Activated CD8-positive, alpha-beta T cell treated with anti-CD3 and anti-CD28 coated beads for 36 hours (primary cell): ENCODE results near the gene EDAR. TPM values are rescaled to one million over a fixed set of nuclear protein-coding genes. Genes with fewer than 3 reads are reported as not detected.

Source experiments
- ATAC-seq: fragments of 200-7000 bp; cut with Tn5 transposase; one replicate; pipeline ENCODE4 v1.10.0; 2021; ENCODE audit warnings: mild to moderate bottlenecking, moderate library complexity
- CTCF ChIA-PET: fragments of 350-600 bp; sonication (Branson Sonifier 250); formaldehyde crosslinking; loops from one replicate; lab custom pipeline; 2021; ENCODE audit warnings: antibody characterized with exemption; lab: Charles Lee
- POLR2A ChIA-PET: fragments of 350-600 bp; sonication (Branson Sonifier 250); formaldehyde crosslinking; loops from one replicate; lab custom pipeline; 2021; ENCODE audit warnings: antibody characterized with exemption; lab: Charles Lee
- DNase-seq: peaks from one replicate; pipeline ENCODE4 v3.0.0-alpha.2; 2020
- H3K27ac Mint-ChIP-seq: one replicate; pipeline ENCODE4 v1.8.0; 2021; ENCODE audit warnings: mild to moderate bottlenecking, mixed read lengths
- H3K27me3 Mint-ChIP-seq: one replicate; pipeline ENCODE4 v1.8.0; 2021; ENCODE audit warnings: mixed read lengths
- H3K36me3 Mint-ChIP-seq: one replicate; pipeline ENCODE4 v1.8.0; 2021; ENCODE audit warnings: low read depth, mixed read lengths
- H3K4me1 Mint-ChIP-seq: one replicate; pipeline ENCODE4 v1.8.0; 2021; ENCODE audit warnings: low read depth, mixed read lengths
- H3K4me3 Mint-ChIP-seq: one replicate; pipeline ENCODE4 v1.8.0; 2021; ENCODE audit warnings: mild to moderate bottlenecking, moderate library complexity, mixed read lengths
- H3K9me3 Mint-ChIP-seq: one replicate; pipeline ENCODE4 v1.8.0; 2021; ENCODE audit warnings: mixed read lengths
- CTCF ChIP-seq: fragments of 200-600 bp; IDR thresholded peaks from one replicate; pipeline ENCODE4 v1.8.0; 2022; ENCODE audit warnings: antibody characterized with exemption, mild to moderate bottlenecking
- intact Hi-C: fragments of 100-400 bp; cut with micrococcal nuclease; formaldehyde crosslinking; loops from one replicate; pipeline ENCODE4 v1.10.0; 2022
- total RNA-seq, 2 experiments: library from RNA; stranded (reverse); gene quantifications; one replicate each; pipeline ENCODE4 v1.2.3, GENCODE V29; 2021

The EDAR gene
- total RNA-seq, 2 experiments from 2014 or later, result 0.09 to 0.11 TPM

- Mint-ChIP-seq H3K9me3 (no peaks in the 10 kb centered on the region), H3K4me3 (no peak overlapping the region), H3K36me3 (no peaks in the 10 kb centered on the region), H3K4me1 (no peaks in the 10 kb centered on the region), H3K27ac (no peak overlapping the region), H3K27me3 (no peaks in the 10 kb centered on the region)
- TF ChIP-seq CTCF, result no peak
- intact Hi-C loops, result no loop called here
- DNase-seq, result no peak
- ChIA-PET POLR2A (no interaction called here), CTCF (interaction anchor here (1.3 to 2.6 kb wide), 2 partner anchors 65 to 587 kb away, joined by 4 to 6 read pairs; no protein-coding TSS in a partner anchor)
- no peak for ATAC-seq
Measured at GRCh38 chr2:108923019-108923700, 65.9 kb downstream of the EDAR start.

GRCh38 chr2:108922141-108922915 is 66.7 kb downstream of the EDAR start:
- intact Hi-C loops, result no loop called here
- H3K27me3 Mint-ChIP-seq, result no peaks in the 10 kb centered on the region
- H3K36me3 Mint-ChIP-seq, result no peaks in the 10 kb centered on the region
- CTCF ChIA-PET, result no interaction called here
- no peak overlapping the region for H3K27ac Mint-ChIP-seq
- no peak for ATAC-seq
- no peak for DNase-seq
- TF ChIP-seq CTCF, result no peak
- H3K9me3 Mint-ChIP-seq, result no peaks in the 10 kb centered on the region
- H3K4me3 Mint-ChIP-seq, result no peak overlapping the region
- no peaks in the 10 kb centered on the region for H3K4me1 Mint-ChIP-seq
- POLR2A ChIA-PET, result no interaction called here

GRCh38 chr2:108921096-108922030 is 67.7 kb downstream of the EDAR start:
- intact Hi-C loops, result no loop called here
- no peaks in the 10 kb centered on the region for H3K9me3 Mint-ChIP-seq
- ChIA-PET POLR2A (no interaction called here), CTCF (no interaction called here)
- no peak overlapping the region for H3K4me3 Mint-ChIP-seq
- TF ChIP-seq CTCF, result no peak
- H3K27me3 Mint-ChIP-seq, result no peaks in the 10 kb centered on the region
- no peaks in the 10 kb centered on the region for H3K36me3 Mint-ChIP-seq
- H3K27ac Mint-ChIP-seq, result no peak overlapping the region
- DNase-seq, result no peak
- ATAC-seq, result no peak
- no peaks in the 10 kb centered on the region for H3K4me1 Mint-ChIP-seq

GRCh38 chr2:108920686-108921085 is 68.3 kb downstream of the EDAR start:
- Mint-ChIP-seq H3K27me3 (no peaks in the 10 kb centered on the region), H3K27ac (no peak overlapping the region), H3K4me3 (no peak overlapping the region), H3K9me3 (no peaks in the 10 kb centered on the region), H3K4me1 (no peaks in the 10 kb centered on the region), H3K36me3 (no peaks in the 10 kb centered on the region)
- no peak for TF ChIP-seq CTCF
- DNase-seq (no peak), ATAC-seq (no peak)
- CTCF ChIA-PET, result no interaction called here
- POLR2A ChIA-PET, result no interaction called here
- intact Hi-C loops, result no loop called here
